ENCODE results near the gene SGCA.
A peak's percentile ranks its signal among the peaks of the same experiment; 100 is the strongest.

Gene SGCA

DNA sequence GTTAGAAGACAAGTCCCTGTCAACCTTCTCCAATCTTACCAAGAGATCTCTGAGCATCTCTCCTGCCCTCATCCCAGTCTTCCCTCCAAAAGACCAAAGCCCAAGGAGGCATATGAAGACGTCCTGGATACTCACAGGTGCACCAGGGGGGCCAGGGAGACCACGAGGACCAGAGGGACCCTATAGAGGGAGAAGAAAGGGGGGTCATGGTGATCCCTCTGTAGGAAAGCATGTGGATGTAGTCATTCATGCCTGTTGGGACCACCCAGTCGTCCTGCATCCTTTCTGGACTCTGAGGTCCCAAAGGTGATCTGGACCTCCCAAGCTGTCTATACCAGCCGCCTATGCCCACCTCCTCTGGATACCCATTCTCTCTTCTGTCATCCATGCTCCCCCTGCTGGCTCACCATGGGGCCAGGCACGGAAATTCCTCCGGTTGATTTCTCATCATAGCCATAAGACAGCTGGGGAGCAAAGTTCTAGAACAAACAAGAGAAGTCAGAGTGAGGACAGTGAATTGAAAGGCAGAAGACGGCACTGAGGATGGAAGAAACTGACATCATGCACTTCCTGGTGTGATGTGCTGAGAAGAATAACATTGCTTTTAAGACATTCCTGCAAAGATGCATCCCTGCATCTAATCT, 32.3 kb downstream of the SGCA start:
- peak; percentile 18 for DNase-seq

DNA sequence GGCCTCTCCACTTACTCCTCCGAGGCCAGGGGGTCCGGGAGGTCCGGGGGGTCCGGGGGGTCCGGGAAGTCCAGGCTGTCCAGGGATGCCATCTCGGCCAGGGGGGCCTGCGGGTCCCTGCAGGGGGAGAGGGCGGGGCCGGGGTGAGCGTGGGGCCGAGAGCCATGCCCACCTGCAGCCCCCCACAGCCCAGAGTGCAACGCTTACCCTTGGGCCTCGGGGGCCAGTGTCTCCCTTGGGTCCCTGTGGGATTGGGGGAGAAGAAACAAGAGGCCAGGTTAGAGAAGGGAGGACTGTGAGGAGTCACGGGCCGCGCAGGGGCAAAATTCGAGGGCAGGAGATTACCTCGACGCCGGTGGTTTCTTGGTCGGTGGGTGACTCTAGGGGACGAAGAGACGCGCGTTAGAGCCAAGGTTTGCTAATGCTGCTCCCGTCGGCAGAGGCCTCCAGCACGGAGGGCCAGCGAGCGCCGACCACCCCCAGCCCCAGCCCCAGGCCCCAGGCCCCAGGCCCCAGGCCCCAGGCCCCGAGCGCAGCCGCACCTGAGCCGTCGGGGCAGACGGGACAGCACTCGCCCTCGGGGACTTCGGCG, 33.5 kb downstream of the SGCA start:
- no peak for DNase-seq

DNA sequence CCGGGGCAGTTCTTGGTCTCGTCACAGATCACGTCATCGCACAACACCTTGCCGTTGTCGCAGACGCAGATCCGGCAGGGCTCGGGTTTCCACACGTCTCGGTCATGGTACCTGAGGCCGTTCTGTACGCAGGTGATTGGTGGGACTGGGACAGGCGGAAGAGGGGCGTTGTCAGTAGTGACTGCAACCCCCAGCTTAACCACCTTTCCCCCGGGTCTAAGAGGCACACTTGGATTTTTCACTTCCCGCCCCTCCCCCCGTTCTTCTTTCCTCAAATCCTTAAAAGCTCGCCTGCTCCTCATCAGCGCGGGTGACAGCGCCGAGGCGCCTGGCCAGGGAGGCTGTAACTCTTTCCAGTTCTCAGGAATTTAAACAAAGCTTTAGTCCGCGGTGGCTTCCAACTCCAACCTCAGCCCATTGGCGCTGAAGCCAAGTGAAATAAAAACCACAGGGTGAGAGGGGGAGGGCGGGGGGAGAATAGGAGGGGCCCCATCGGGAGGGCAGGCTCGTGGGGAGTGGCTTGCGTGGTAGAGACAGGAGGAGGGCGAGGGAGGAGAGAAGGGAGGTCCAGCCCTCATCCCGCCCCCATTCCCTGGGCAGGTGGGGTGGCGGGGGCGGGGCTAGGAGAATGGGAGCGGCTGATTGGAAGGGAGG, 34.1 kb downstream of the SGCA start:
- DNase-seq = no peak

DNA sequence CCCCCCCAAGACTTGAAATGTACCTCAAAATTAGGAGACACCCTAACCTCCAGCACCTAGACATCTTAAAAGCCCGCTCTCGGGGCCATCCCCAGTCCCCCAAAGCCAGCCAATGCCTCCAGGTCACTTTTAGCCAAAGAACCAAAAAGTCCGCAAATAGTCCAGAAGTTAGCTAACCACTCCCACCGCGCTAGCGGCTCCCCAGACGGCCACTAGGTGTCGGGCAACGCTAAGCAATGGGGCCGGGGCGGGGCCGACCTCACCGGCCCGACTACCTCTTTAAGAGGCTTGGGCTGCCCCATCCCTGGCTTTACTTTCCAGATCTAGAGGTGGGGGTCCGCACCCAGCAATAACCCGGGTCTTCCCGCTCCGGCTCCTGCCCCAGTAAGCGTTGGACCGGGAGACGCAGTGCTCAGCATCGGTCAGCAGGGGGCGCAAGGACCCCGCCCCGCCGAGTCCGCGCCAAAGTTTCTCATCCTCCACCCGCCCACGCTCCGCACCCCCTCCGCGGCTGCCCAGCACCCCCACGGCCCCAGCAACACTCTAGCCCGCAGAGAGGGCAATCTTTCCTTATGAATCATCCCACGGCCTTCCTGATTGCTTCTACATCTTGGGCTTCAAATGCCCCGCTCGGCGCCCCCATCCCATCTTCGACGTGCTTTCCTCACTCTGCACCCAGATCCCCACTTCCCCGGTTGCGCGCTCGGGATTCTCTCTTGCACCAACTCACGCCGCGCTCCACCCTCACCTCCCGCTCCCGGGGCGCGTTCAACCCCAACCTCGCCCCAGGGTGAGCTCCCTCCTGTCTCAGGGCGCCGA, 34.9 kb downstream of the SGCA start:
- DNase-seq = peak; percentile 12

DNA sequence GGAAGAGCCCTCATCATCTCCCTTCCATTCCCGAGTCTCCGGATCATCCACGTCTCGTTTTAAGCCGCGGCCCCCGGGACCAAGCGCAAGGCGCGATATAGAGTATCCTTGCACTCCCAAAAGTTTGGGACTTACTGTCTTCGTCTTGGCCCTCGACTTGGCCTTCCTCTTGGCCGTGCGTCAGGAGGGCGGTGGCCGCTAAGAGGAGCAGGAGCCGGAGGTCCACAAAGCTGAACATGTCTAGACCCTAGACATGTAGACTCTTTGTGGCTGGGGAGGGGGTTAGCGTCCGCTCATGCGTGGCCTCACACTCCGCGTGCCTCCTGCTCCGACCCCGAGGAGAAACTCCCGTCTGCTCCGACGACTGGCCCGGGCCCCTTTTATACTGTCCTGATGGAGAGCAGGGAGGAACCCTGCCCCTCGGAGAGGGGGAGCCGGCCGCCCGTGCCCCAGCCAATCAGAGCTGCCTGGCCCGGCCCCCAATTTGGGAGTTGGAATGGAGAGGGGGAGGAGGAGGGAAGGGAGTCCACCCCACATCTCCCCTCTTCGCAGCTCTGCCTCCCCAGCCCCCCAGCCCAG, 35.6 kb downstream of the SGCA start, which contains the start of gene COL1A1:
Gene COL1A1, minus strand, starts transcription at position 356 of the 579 bp plus-strand sequence. Its CDS starts 118 bp downstream, at position 238.
- no peak for DNase-seq

DNA sequence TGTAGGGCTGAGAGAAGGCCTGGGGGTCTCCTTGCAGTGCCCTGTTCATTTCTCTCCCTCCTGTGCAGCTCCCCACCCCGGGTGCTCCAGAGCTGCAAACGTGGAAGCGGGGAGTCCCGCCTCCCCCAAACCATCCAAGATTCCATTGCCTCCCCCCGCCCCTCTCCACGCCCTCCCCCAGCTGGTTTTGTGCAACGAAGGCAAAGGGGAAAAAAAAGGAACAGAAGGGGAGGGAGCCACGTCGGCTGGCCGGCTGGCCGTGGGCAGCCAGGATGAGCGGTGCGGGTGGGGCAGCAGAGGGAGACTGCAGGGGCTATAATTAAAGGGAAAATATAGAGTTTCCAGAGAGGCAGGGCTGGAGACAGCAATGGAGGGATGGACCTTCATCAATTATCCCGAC, 37.3 kb downstream of the SGCA start:
- no peak for DNase-seq

DNA sequence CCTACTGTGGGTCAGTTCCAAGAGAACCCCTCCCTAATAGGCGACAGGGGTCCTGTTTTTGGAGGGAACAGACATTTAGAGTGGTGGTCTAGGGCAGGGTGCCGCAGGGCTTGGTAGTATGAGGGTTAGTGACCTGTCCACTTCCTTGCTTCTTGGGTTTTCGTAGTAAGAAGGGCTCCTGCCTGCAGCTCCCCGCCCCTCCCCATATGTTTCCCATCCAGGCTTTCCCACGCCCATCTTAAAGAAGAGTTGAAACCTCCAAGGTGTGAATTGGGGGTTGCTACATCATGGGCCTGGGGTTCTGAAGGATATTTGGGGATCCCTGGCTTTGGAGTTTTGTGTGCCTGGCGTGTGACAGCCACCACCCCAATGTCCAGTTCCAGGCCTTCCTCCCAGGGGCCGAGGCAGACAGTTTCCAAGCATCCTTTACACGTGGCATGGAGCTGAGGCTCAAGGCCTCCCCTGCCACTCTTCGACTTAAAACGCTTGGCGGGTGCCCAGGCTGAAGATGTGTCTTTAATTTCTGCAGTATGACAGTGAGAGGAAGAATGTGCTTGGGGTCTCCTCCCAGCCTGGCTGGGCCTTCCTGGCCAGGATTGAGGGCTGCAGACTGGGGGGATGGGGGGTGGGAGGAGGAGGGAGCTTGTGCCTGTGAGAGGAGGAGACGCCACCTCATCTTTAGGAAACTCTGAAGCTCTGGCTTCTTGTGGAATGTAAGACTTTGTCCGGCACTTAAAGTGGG, 38.0 kb downstream of the SGCA start:
- no peak for DNase-seq

DNA sequence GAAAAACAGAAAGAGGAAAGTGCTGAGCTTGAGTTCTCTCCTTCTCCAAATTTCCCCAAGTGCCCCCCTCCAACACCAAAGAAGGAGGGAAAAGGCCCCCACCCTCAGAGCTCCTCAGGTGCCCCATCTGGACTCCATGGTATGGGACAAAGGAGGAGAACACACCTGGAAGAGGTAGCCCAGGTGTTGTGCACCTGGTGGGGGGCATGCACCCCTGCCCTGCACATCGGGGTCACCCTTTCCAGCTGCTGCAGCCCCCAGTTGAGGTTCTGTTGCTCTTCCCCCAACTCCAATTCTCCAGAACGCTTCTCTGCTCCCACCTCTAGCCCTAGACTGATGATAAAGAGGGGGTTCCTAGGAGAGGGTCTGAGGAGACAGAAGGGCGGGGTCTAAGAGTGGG, 38.6 kb downstream of the SGCA start:
- no peak for DNase-seq

DNA sequence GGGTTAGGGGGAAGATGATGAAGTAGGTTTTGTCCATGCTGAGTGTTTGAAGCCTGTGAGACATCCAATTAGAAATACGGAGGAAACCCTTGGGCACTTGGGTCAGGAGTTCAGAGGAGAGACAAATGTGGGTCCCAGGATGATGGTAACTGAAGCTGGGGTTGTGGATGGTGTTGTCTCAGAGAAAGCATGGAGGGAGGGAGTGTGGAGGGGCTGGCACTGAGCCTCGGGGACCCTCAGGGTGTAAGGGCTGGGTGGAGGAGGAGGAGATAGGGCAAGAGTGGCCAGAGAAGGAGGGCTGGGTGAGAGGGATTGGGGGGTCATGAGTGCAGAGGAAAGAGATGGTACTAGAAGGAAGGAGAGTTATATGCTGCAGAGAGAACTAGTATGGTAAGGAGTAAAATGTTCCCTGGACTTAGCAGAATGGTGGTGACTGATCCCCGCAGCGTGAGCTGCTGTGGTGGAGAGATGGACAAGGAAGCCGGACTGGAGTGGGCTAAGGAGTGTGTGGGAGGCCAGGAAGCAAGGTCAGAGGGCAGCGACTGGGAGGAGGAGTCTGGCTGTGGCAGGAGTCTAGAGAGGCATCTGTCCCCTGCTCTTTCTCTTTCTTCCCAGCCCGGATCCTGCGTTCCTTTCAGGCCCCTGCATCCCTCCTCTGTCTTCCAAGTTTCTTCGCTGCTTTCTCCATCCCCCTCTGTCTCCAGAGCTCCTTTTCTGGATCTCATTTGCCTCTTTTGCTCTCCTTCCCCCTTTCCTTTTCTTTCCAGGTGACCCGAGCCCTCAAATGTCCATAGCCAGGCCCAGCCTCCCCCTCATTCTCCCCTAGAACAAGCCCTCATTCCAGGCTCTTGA, 39.5 kb downstream of the SGCA start:
- DNase-seq = no peak

DNA sequence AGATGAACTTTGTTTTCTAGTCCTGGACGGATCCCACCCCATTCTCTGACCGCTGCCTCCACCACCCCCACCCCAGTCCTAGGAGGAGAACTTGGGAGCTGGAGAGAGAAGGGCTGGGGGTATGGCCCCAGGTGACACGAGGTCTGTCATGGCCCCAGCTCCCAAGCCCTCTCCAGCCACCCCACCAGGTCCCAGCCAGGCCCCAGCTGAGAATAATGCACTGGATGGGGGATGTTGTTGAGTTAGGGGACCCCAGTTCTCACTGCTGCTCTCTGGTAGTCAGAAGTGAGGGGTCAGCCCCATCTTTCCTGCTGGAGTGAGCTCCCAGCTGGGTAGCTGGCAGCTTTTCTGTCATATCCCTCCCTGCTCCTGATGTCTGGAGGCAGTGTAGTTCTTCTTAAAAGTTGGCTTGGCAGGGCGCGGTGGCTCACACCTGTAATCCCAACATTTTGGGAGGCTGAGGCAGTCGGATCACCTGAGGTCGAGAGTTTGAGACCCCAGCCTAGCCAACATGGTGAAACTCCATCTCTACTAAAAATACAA, 40.2 kb downstream of the SGCA start:
- no peak for DNase-seq

DNA sequence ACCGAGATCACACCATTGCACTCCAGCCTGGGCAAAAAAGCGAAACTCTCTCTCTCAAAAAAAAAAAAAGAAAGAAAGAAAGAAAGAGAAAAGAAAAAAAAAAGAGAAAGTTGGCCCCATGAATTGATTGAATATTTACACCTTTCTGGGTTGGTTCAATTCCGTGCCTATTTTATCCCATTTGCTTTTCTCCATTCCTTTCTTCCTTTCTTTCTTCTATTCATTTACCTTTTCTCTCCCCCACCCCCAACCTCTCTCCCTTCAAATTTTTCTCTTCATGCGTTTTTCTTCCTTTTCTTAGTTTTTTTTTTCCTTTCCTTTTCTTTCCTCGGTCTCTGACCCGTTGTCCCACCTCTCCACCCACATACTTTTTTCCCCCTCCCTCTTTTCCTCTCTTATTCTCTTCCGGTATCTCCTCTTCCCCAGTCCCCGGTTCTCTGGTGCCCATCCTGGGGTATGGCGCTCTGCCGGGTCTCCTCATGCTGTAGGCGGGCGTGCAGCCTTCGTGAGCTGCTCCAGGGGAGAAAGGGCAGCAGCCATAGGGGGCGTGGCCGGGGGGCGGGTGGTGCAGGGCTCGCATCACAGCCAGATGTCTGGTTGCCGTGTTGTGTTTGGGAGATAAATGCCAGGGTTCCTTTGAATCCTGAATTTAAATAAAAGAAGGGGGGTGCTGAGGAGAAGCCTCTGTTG, 40.9 kb downstream of the SGCA start:
- no peak for DNase-seq

DNA sequence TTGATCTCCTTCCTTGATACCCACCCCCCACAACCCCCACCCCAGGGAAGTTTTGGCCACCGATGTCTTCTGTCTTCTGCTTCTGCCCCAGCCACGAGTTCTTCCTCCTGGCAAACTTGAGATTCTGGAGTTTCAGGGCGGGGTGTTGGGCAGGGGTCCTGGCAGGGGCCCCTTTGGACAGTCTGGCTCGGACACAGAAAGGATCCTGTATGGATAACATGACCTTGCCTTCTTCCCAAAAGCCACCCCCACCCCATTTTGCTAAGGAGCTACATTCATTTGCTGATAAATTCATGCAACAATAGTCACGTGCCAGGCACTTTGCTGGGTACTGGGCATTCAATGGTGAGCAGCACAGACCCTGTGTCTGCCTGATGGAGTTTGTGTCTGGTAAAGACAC, 41.5 kb downstream of the SGCA start:
- DNase-seq = no peak

DNA sequence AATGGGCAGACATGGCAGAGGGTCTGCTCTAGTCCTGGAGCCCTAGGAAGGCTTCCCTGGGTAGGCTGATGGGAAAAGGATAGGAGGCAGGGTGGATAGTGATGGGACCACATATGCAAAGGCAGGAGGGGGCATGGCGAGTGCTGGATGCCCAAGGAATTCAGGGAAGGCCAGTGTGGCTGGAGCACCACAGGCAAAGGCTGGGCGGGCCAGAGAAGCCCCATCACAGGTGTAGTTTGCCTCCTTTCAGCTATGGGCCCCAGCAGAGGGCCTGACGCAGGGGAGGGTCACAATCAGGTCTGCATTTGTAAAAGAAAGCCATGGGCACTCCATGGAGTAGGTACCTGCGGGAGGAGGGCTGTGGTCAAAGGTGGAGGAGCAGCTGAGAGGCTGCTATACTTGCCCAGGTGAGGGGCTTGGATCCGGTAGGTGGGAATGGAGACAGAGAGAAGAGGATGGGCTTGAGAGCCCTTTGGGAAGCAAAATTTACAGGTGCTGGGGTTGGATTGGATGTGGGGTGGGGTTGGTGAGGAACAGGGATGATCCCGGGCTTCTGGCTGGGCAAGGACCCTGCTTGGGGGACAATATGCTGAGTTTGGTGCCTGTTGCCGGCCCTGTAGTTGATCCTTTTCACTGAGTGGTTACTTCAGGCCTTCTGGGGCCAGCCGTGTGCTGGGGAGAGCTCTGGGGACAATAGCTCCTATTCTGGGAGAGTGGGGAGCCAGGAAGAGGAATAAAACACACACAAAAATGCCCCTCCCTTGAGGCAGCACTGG, 42.2 kb downstream of the SGCA start:
- no peak for DNase-seq

DNA sequence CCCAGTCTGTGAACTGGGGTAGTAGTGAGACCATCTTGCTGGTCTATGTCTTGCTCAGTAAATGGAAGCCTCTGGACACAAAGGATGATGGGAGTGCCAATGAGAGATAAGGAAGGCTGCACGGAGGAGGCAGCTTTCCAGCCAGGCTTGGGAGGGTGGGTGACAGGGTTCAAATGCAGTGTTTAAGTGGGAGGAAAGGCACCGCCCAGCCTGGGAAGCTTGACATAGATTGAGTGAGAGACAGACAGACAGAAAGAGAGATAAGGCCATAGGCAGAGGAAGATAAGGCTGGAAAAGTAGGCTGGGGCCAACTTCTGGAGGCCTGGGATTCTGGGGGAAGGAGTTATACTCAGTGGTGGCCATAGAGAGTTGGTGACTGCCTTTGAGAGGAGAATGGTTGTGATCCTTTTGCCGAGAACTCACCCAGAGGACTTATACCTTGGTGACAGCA, 42.8 kb downstream of the SGCA start:
- no peak for DNase-seq

DNA sequence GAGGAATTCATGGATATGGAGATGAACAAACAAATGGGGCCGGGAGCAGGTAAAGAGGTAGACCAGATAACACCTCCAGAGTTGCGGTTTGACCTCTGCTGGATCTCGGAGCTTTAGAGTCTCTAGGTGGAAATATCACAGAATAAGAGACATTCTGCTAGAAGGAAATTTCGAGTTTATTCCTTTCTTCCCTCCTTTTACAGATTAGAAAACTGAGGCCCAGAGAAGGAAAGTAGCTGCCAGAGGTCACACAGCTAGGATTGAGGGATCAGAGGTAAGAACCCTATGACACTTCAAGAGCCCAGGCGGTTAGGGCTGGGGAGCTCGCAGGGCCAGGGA, 43.3 kb downstream of the SGCA start:
- DNase-seq = no peak

DNA sequence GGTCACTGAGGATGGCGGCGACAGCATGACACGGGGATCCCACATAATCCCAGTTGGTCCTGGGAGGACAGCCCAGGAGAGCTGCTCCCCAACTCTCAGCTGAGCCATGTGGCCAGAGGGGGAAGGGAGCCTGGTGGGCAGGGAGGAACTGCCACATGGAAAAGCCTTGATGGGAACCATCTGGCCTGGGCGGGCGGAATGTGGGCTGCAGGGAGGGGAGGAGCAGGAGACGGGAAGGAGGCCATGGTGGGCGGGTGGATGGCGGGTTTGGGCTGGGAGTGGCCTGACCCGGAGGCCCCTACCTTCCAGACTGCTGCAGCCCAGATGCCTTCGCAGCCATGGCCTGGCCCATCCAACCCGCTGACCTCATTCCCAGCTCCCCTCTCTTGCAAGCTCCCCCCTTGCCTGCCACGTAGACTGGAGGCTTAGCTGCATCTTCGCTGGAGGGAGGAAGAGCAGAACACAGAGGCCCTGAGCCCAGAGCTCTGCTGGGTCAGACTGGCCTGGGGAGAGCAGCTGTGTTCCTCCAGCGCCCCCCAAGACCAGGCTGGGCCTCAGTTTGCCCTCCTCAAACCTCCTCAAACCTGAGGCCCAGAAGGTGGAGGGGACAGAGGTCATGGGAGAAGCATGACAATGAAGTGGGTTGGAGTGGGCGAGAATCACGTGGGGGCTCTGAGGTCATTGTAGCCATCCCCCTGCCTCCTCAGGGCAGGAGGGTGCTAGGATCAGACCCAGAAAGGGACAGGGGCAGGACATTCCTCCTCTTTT, 43.9 kb downstream of the SGCA start:
- DNase-seq = no peak

DNA sequence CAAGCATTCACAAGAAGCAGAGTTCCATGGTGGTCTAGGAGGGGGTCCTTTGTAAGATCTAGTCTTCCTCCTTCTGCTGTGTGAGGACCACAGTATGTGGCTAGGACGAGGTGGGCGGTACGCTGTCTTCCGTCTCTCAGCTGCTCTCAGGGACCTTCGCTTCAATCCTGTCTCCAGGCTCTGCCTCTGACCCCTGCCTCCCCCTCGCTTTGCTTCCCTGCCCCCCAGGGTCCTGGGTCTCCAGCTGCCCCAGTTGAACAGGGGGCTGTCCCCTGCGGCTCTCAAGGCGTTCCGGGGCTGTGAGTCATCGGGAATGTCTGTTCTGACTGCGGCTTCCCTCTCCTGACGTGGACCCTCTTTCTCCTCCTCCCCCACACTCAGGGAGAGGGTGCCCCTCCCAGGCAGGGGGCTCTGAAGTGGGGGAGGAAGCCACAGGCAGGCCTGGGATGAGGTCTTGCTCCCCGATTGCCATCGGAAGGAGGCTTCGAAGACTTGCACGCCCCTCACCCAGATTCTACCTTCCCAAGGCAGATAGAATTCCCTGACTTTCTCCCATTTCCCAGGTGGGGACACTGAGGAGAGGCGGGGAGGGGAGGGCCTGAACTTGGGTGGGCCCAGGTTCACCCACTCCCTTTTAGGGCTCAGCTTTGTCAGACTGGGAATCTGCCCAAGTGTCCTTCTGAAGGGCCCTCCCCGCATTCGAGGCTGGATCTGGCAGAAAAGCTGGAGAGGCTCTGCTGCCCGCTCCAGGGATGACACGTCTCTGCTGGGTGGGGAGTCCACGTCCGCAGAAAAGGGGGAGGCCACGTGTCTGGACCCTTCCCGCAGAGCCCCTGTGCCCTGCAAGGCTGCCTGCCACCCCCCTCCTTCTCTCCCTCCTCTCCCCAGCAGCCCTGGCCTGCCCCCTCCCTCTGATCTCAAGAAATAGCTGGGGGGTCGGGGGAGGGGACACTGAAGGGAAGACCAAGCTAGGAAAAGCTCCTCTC, 44.7 kb downstream of the SGCA start:
- DNase-seq = no peak

Data from SHP77 treated with DMSO at 0.1 percent for 48 hours (cell line).